ENCODE results near the gene CPB1.
A peak's percentile ranks its signal among the peaks of the same experiment; 100 is the strongest.

Gene CPB1

GRCh38 chr3:148829926-148830325 is 2.3 kb downstream of the CPB1 start:
- TF ChIP-seq CTCF (conservative IDR thresholded peaks at IDR 0.05; ENCODE audit: low read depth, low read length), result no peak
- DNase-seq (ENCODE audit: low read depth), result no peak
- H3K4me3 ChIP-seq (ENCODE audit: low read depth, low read length), result no peak overlapping the region

GRCh38 chr3:148833223-148833622 is 5.6 kb downstream of the CPB1 start:
- no peak for TF ChIP-seq CTCF (conservative IDR thresholded peaks at IDR 0.05; ENCODE audit: low read depth, low read length)
- no peak overlapping the region for H3K4me3 ChIP-seq (ENCODE audit: low read depth, low read length)
- peak; percentile 10 for DNase-seq (ENCODE audit: low read depth)

GRCh38 chr3:148839805-148840204 is 12.2 kb downstream of the CPB1 start:
- no peak overlapping the region for H3K4me3 ChIP-seq (ENCODE audit: low read depth, low read length)
- no peak for TF ChIP-seq CTCF (conservative IDR thresholded peaks at IDR 0.05; ENCODE audit: low read depth, low read length)
- no peak for DNase-seq (ENCODE audit: low read depth)

GRCh38 chr3:148840451-148840850 is 12.8 kb downstream of the CPB1 start:
- no peak for DNase-seq (ENCODE audit: low read depth)
- TF ChIP-seq CTCF (conservative IDR thresholded peaks at IDR 0.05; ENCODE audit: low read depth, low read length), result no peak

GRCh38 chr3:148845756-148846395 is 18.3 kb downstream of the CPB1 start:
- no peak for TF ChIP-seq CTCF (conservative IDR thresholded peaks at IDR 0.05; ENCODE audit: low read depth, low read length)

More at GRCh38 chr3:148840451-148840850, 12.8 kb downstream of the CPB1 start:
- no peak overlapping the region for H3K4me3 ChIP-seq (ENCODE audit: low read depth, low read length)

GRCh38 chr3:148847351-148847750 is 19.7 kb downstream of the CPB1 start:
- no peak for TF ChIP-seq CTCF (conservative IDR thresholded peaks at IDR 0.05; ENCODE audit: low read depth, low read length)
- DNase-seq (ENCODE audit: low read depth), result peak; percentile 29
- H3K4me3 ChIP-seq (ENCODE audit: low read depth, low read length), result no peak overlapping the region

More at GRCh38 chr3:148845756-148846395, 18.3 kb downstream of the CPB1 start:
- DNase-seq (ENCODE audit: low read depth), result no peak
- H3K4me3 ChIP-seq (ENCODE audit: low read depth, low read length), result no peak overlapping the region

GRCh38 chr3:148848410-148848809 is 20.8 kb downstream of the CPB1 start:
- no peak overlapping the region for H3K4me3 ChIP-seq (ENCODE audit: low read depth, low read length)
- no peak for DNase-seq (ENCODE audit: low read depth)
- TF ChIP-seq CTCF (conservative IDR thresholded peaks at IDR 0.05; ENCODE audit: low read depth, low read length), result no peak
